Stimulated activated naive CD8-positive, alpha-beta T cell treated with anti-CD3 and anti-CD28 coated beads, Interleukin-15, Interleukin-2, amounts not matched to agents 100 U/mL and 50 U/mL, for 24 hours (primary cell): ENCODE measurements around the gene FGD4.

Experiments
- ATAC-seq: fragments of 150-1000 bp; cut with Tn5 transposase; one replicate; pipeline ENCODE4 v1.10.0; 2021
- DNase-seq: peaks from one replicate; pipeline ENCODE4 v3.0.0; 2021

FGD4 gene

GRCh38 chr12:32566663-32567295, 167.4 kb downstream of the FGD4 start:
- ATAC-seq (no peak), DNase-seq (no peak)

- no peak for ATAC-seq
- no peak for DNase-seq
Measured at GRCh38 chr12:32567296-32567674, 167.9 kb downstream of the FGD4 start.

- DNase-seq (no peak), ATAC-seq (no peak)
Measured at GRCh38 chr12:32568228-32568627, 168.9 kb downstream of the FGD4 start.

- ATAC-seq (no peak), DNase-seq (no peak)
Measured at GRCh38 chr12:32569259-32569658, 169.9 kb downstream of the FGD4 start.

GRCh38 chr12:32574585-32574984, 175.2 kb downstream of the FGD4 start:
- no peak for ATAC-seq
- DNase-seq: no peak

GRCh38 chr12:32577328-32577727, 178.0 kb downstream of the FGD4 start:
- DNase-seq (no peak), ATAC-seq (no peak)

GRCh38 chr12:32583534-32583933, 184.2 kb downstream of the FGD4 start:
- no peak for DNase-seq
- peak; percentile 62 for ATAC-seq

- no peak for DNase-seq
- no peak for ATAC-seq
Measured at GRCh38 chr12:32585680-32586079, 186.3 kb downstream of the FGD4 start.

GRCh38 chr12:32586390-32586789, 187.0 kb downstream of the FGD4 start:
- ATAC-seq (peak; percentile 44), DNase-seq (peak; percentile 8)

- no peak for ATAC-seq
Measured at GRCh38 chr12:32587581-32588495, 188.5 kb downstream of the FGD4 start.

GRCh38 chr12:32588604-32589003, 189.2 kb downstream of the FGD4 start:
- no peak for ATAC-seq
- no peak for DNase-seq

More at GRCh38 chr12:32587581-32588495, 188.5 kb downstream of the FGD4 start:
- DNase-seq: no peak

- no peak for ATAC-seq
- DNase-seq: no peak
Measured at GRCh38 chr12:32589165-32589865, 190.0 kb downstream of the FGD4 start.

- DNase-seq: no peak
- no peak for ATAC-seq
Measured at GRCh38 chr12:32595251-32595650, 195.9 kb downstream of the FGD4 start.

GRCh38 chr12:32596030-32596429, 196.7 kb downstream of the FGD4 start:
- DNase-seq: no peak
- ATAC-seq: no peak

- DNase-seq (no peak), ATAC-seq (no peak)
Measured at GRCh38 chr12:32598688-32599087, 199.3 kb downstream of the FGD4 start.

- ATAC-seq (no peak), DNase-seq (no peak)
Measured at GRCh38 chr12:32600681-32601080, 201.3 kb downstream of the FGD4 start.

- ATAC-seq (no peak), DNase-seq (no peak)
Measured at GRCh38 chr12:32603071-32603470, 203.7 kb downstream of the FGD4 start.

GRCh38 chr12:32603858-32604257, 204.5 kb downstream of the FGD4 start:
- peak; percentile 12 for DNase-seq
- ATAC-seq: peak; percentile 97

- no peak for ATAC-seq
- DNase-seq: no peak
Measured at GRCh38 chr12:32604565-32604964, 205.2 kb downstream of the FGD4 start.

GRCh38 chr12:32605326-32606095, 206.2 kb downstream of the FGD4 start:
- ATAC-seq (no peak), DNase-seq (no peak)

- DNase-seq: no peak
- ATAC-seq: no peak
Measured at GRCh38 chr12:32606443-32606842, 207.1 kb downstream of the FGD4 start.

GRCh38 chr12:32609966-32610365, 210.6 kb downstream of the FGD4 start:
- ATAC-seq (no peak), DNase-seq (no peak)
